Measurements from ENCODE around the gene JAG2. TPM values are rescaled to one million over a fixed set of nuclear protein-coding genes. Genes with fewer than 3 reads are reported as not detected.

The JAG2 gene
- total RNA-seq, 1 donor from 2014 or later: 3.8 TPM

- H3K36me3 Mint-ChIP-seq (ENCODE audit: insufficient read depth): no peaks in the 10 kb centered on the region
- H3K9me3 Mint-ChIP-seq (ENCODE audit: low read depth): no peaks in the 10 kb centered on the region
- no peak for DNase-seq (ENCODE audit: low spot score, unreplicated experiment)
- H3K4me1 Mint-ChIP-seq (ENCODE audit: low read depth): no peaks in the 10 kb centered on the region
- H3K4me3 Mint-ChIP-seq (ENCODE audit: low read depth): no peak overlapping the region
- peaks cover 9% of the 10 kb centered on the region for H3K27me3 Mint-ChIP-seq
- no peak overlapping the region for H3K27ac Mint-ChIP-seq
- TF ChIP-seq, protein P1, sequence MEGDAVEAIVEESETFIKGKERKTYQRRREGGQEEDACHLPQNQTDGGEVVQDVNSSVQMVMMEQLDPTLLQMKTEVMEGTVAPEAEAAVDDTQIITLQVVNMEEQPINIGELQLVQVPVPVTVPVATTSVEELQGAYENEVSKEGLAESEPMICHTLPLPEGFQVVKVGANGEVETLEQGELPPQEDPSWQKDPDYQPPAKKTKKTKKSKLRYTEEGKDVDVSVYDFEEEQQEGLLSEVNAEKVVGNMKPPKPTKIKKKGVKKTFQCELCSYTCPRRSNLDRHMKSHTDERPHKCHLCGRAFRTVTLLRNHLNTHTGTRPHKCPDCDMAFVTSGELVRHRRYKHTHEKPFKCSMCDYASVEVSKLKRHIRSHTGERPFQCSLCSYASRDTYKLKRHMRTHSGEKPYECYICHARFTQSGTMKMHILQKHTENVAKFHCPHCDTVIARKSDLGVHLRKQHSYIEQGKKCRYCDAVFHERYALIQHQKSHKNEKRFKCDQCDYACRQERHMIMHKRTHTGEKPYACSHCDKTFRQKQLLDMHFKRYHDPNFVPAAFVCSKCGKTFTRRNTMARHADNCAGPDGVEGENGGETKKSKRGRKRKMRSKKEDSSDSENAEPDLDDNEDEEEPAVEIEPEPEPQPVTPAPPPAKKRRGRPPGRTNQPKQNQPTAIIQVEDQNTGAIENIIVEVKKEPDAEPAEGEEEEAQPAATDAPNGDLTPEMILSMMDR (IDR thresholded peaks at IDR 0.05; ENCODE audit: unreplicated experiment): no peak
These were observed 9.7 kb upstream of the JAG2 start for GRCh38 chr14:105178069-105178867.

DNA sequence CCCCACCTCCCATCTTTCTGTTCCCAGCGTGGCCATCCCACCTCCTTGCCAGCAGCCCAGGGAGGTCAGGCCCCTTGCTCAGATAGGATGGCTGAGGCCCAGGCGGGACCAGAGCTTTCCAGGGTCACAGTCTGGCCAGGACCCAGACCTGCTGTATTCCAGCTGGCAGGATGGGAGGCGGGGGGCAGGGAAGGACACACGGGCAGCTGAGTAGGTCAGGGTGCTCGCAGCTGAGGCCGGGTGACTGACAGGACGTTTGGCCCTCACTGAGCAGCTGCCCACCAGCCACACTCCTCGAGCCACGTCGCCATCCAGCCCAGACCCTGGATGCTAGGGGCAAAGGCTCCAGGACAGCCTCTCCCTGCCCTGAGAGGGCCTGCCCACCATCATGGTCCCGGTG is 8.5 kb upstream of the JAG2 start:
- no peak overlapping the region for H3K4me3 Mint-ChIP-seq (ENCODE audit: low read depth)
- no peaks in the 10 kb centered on the region for H3K4me1 Mint-ChIP-seq (ENCODE audit: low read depth)
- H3K36me3 Mint-ChIP-seq (ENCODE audit: insufficient read depth): no peaks in the 10 kb centered on the region
- H3K27ac Mint-ChIP-seq: no peak overlapping the region
- peaks cover under 1% of the 10 kb centered on the region for H3K27me3 Mint-ChIP-seq
- no peak for DNase-seq (ENCODE audit: low spot score, unreplicated experiment)
- H3K9me3 Mint-ChIP-seq (ENCODE audit: low read depth): no peaks in the 10 kb centered on the region
- TF ChIP-seq, protein P1 (IDR thresholded peaks at IDR 0.05; ENCODE audit: unreplicated experiment): no peak

- Mint-ChIP-seq H3K36me3 (ENCODE audit: insufficient read depth) (no peaks in the 10 kb centered on the region), H3K4me1 (ENCODE audit: low read depth) (no peaks in the 10 kb centered on the region), H3K9me3 (ENCODE audit: low read depth) (no peaks in the 10 kb centered on the region), H3K27ac (no peak overlapping the region), H3K4me3 (ENCODE audit: low read depth) (no peak overlapping the region), H3K27me3 (no peaks in the 10 kb centered on the region)
- DNase-seq (ENCODE audit: low spot score, unreplicated experiment): no peak
- TF ChIP-seq, protein P1 (IDR thresholded peaks at IDR 0.05; ENCODE audit: unreplicated experiment): no peak
These were observed 7.9 kb upstream of the JAG2 start for GRCh38 chr14:105176513-105176912.

GRCh38 chr14:105173901-105174894 is 5.6 kb upstream of the JAG2 start:
- no peaks in the 10 kb centered on the region for H3K36me3 Mint-ChIP-seq (ENCODE audit: insufficient read depth)
- DNase-seq (ENCODE audit: low spot score, unreplicated experiment): no peak
- TF ChIP-seq, protein P1 (IDR thresholded peaks at IDR 0.05; ENCODE audit: unreplicated experiment): no peak
- peaks cover 12% of the 10 kb centered on the region for H3K27me3 Mint-ChIP-seq
- no peak overlapping the region for H3K27ac Mint-ChIP-seq
- H3K4me3 Mint-ChIP-seq (ENCODE audit: low read depth): no peak overlapping the region
- no peaks in the 10 kb centered on the region for H3K9me3 Mint-ChIP-seq (ENCODE audit: low read depth)
- H3K4me1 Mint-ChIP-seq (ENCODE audit: low read depth): peaks cover 1% of the 10 kb centered on the region

DNA sequence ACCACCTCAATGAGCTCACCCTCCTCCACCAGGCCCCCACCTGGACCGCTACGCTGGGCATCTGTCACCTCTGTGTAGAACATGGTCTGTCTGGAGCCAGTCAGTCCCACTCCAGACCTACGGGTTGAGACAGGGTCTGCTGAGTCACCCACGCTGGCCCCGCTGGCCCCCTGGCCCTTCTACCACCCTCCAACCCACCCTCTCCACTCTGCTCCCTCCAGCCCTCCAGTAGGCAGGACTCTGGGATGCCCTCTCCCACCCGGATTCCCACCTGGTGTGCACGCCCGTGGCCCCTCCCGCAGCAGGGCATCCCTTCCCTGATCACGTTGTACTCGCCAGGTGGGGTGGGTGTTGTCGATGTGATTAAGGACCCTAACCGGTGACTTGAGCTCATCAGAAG is 4.6 kb upstream of the JAG2 start:
- peaks cover 13% of the 10 kb centered on the region for H3K27me3 Mint-ChIP-seq
- no peaks in the 10 kb centered on the region for H3K9me3 Mint-ChIP-seq (ENCODE audit: low read depth)
- TF ChIP-seq, protein P1 (IDR thresholded peaks at IDR 0.05; ENCODE audit: unreplicated experiment): no peak
- H3K36me3 Mint-ChIP-seq (ENCODE audit: insufficient read depth): no peaks in the 10 kb centered on the region
- DNase-seq (ENCODE audit: low spot score, unreplicated experiment): no peak
- no peak overlapping the region for H3K4me3 Mint-ChIP-seq (ENCODE audit: low read depth)
- H3K4me1 Mint-ChIP-seq (ENCODE audit: low read depth): peaks cover 1% of the 10 kb centered on the region
- H3K27ac Mint-ChIP-seq: no peak overlapping the region
